ENCODE measurements around the gene SHC1.

- TF ChIP-seq SUZ12 (IDR thresholded peaks at IDR 0.05; ENCODE audit: extremely low read depth, insufficient read depth, insufficient read length), result no peak
- no peak for TF ChIP-seq YY1 (IDR thresholded peaks at IDR 0.05; ENCODE audit: insufficient read depth, insufficient read length)
- TF ChIP-seq ZNF274 (IDR thresholded peaks at IDR 0.05; ENCODE audit: low read depth, low read length), result no peak
These were observed 31.7 kb downstream of the SHC1 start for GRCh38 chr1:154938604-154939399.
